ENCODE data around the gene PABPN1L. TPM values are rescaled to one million over a fixed set of nuclear protein-coding genes. Genes with fewer than 3 reads are reported as not detected.

Gene PABPN1L
- total RNA-seq, 1 experiment from 2014 or later, result not detected

DNA sequence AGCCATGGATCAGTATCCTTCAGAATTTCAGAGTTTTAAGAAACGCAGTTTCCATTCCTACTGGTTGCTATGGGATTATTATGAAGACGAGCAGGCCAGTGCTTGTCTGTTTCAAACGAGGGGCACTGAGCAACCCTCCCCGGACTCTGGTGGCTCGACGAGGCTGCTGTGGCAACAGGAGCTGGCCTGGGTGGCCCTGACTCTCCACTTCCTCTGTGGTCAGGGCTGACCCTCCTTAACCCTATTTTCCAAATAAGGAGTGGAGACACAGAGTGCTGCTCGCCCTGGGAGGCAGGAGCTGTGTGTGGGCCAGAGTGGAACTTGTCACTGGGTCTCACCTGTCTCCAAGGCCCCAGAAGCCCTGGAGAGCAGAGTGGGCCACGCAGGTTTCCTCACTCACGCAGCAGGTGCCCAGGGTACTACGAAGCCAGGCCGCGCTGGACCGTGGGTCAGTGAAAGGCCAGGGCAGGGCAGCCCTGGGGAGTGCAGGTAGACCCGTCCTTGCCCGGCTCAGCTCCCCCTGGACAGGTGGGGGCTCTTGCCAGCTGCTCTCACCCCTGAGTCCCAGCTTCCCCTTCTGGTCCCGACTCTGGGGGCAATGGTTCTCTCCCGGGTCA is 13.0 kb downstream of the PABPN1L start:
- Histone ChIP-seq H3K79me1 (ENCODE audit: insufficient read depth, low read depth, low read length, poor library complexity, severe bottlenecking) (no peaks in the 10 kb centered on the region), H3K79me2 (ENCODE audit: insufficient read depth, low read length) (no peaks in the 10 kb centered on the region), H3K4me1 (ENCODE audit: insufficient read depth, low read length) (no peaks in the 10 kb centered on the region), H4K20me1 (ENCODE audit: control insufficient read depth, insufficient read depth, insufficient read length) (no peaks in the 10 kb centered on the region), H3K23ac (ENCODE audit: insufficient read length, low read depth, low read length) (no peak overlapping the region), H2AK5ac (ENCODE audit: insufficient read length, low read length) (no peak overlapping the region), H2BK120ac (ENCODE audit: low read depth, low read length, poor library complexity, severe bottlenecking) (no peak overlapping the region), H3K27me3 (ENCODE audit: insufficient read depth, low read length) (no peaks in the 10 kb centered on the region), H2BK12ac (ENCODE audit: insufficient read length, low read depth, low read length) (no peak overlapping the region), H3T11ph (ENCODE audit: low read length) (no peak overlapping the region), H3K23me2 (ENCODE audit: insufficient read length, low read depth, low read length, poor library complexity, severe bottlenecking) (peaks cover 8% of the 10 kb centered on the region), H3K18ac (ENCODE audit: insufficient read length, low read depth, low read length) (no peak overlapping the region), H3K9me3 (ENCODE audit: control insufficient read depth, low read depth, low read length) (no peaks in the 10 kb centered on the region), H2BK20ac (ENCODE audit: low read depth, low read length, poor library complexity, severe bottlenecking) (no peak overlapping the region), H3K56ac (ENCODE audit: insufficient read length, low read depth, low read length) (no peak overlapping the region), H4K5ac (ENCODE audit: insufficient read length, low read depth, low read length) (no peak overlapping the region), H2AFZ (ENCODE audit: low read length) (no peak overlapping the region), H2BK5ac (ENCODE audit: insufficient read length, low read length) (no peak overlapping the region), H3K9ac (ENCODE audit: extremely low read depth, insufficient read length, low read length) (no peak overlapping the region), H3K14ac (ENCODE audit: insufficient read depth, low read length) (no peak overlapping the region), H3K27ac (ENCODE audit: insufficient read length, low read depth, low read length) (no peak overlapping the region), H3K4ac (ENCODE audit: low read depth, low read length) (no peak overlapping the region), H4K91ac (ENCODE audit: insufficient read length, low read depth, low read length) (no peak overlapping the region), H4K8ac (replicated peaks; ENCODE audit: insufficient read length, low read depth, low read length) (no peak overlapping the region), H2BK15ac (ENCODE audit: low read depth, low read length) (no peak overlapping the region), H3K4me2 (ENCODE audit: insufficient read depth, insufficient read length, low read length) (no peak overlapping the region)
- Mint-ChIP-seq H3K36me3 (ENCODE audit: insufficient read depth in 1 of 3, low read depth in 3 of 3) (peaks cover 11 to 20% (median 16%) of the 10 kb centered on the region in 3 experiments), H3K4me3 (no peak overlapping the region), H3K27me3 (ENCODE audit: low read depth) (no peaks in the 10 kb centered on the region), H3K9me3 (peaks cover 0 to 6% of the 10 kb centered on the region in 2 experiments; a peak in 2 of 5 replicates), H3K4me1 (peaks cover 9 to 18% of the 10 kb centered on the region in 2 experiments), H3K27ac (no peak overlapping the region)
- WGBS (ENCODE audit: extremely low coverage, insufficient read length, low lambda C conversion rate), result no CpG with 5 or more reads among the region's 17 CpGs
- TF ChIP-seq, protein P1, sequence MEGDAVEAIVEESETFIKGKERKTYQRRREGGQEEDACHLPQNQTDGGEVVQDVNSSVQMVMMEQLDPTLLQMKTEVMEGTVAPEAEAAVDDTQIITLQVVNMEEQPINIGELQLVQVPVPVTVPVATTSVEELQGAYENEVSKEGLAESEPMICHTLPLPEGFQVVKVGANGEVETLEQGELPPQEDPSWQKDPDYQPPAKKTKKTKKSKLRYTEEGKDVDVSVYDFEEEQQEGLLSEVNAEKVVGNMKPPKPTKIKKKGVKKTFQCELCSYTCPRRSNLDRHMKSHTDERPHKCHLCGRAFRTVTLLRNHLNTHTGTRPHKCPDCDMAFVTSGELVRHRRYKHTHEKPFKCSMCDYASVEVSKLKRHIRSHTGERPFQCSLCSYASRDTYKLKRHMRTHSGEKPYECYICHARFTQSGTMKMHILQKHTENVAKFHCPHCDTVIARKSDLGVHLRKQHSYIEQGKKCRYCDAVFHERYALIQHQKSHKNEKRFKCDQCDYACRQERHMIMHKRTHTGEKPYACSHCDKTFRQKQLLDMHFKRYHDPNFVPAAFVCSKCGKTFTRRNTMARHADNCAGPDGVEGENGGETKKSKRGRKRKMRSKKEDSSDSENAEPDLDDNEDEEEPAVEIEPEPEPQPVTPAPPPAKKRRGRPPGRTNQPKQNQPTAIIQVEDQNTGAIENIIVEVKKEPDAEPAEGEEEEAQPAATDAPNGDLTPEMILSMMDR (conservative IDR thresholded peaks at IDR 0.05), result no peak
- DNase-seq, result no peak
